K562 (cell line): ENCODE results near the gene KLK10. TPM values are rescaled to one million over a fixed set of nuclear protein-coding genes. Genes with fewer than 3 reads are reported as not detected.

Experiments
- ATAC-seq: fragments of 200-7000 bp; cut with Tn5 transposase; 3 replicates; pipeline ENCODE4 v1.9.1; 2020; ENCODE audit warnings: moderate library complexity
- BruUV-seq: library from RNA; stranded (reverse); fragments of 400-500 nt; replicated peaks from 2 replicates; lab custom pipeline; 2021; lab: Mats Ljungman, UMichigan
- CTCF ChIA-PET: fragments of 300-600 bp; formaldehyde crosslinking; extraction: SDS; loops from one replicate; lab custom pipeline; 2021; ENCODE audit warnings: low intra/inter-chr PET ratio; lab: Yijun Ruan, JAX
- POLR2A ChIA-PET: fragments of 300-600, 350-650 bp; sonication (Branson Sonifier 250); formaldehyde crosslinking; extraction: SDS; loops from one replicate; lab custom pipeline; 2021; ENCODE audit warnings: antibody characterized with exemption, inconsistent platforms; lab: Yijun Ruan, JAX
- DNase-seq, 4 experiments: peaks; one replicate each; pipeline versions ENCODE4 v3.0.0 to v3.0.0-alpha.2; 2011 to 2018; ENCODE audit warnings: low spot score in 3 of 4, mixed read lengths in 3 of 4; ENCODE audit errors: extremely low read depth in 1 of 4
- FAIRE-seq: peaks from 2 replicates; lab custom pipeline; 2011; peaks lifted over from hg19 to GRCh38; lab: Jason Lieb, UNC
- H2AFZ ChIP-seq: 2 replicates; pipeline ENCODE4 v1.6.0; 2011; ENCODE audit warnings: low read depth, low read length, control low read depth, inconsistent platforms
- H3K27ac ChIP-seq: fragments of 200-600 bp; 3 replicates; pipeline ENCODE4 v1.8.0; 2011; ENCODE audit warnings: low read depth, mild to moderate bottlenecking, control low read depth, inconsistent platforms, low read length, moderate library complexity, mixed read lengths; ENCODE audit errors: extremely low read depth
- H3K27me3 ChIP-seq, 2 experiments: fragments of 300-600 bp in 1 of 2; 2 replicates in 1 of 2; 3 replicates in 1 of 2; pipeline versions ENCODE4 v1.6.0 to v1.8.0; 2011; ENCODE audit warnings: inconsistent platforms in 2 of 2, low read length in 2 of 2, mild to moderate bottlenecking in 1 of 2, mixed read lengths in 1 of 2, moderate library complexity in 1 of 2; ENCODE audit not compliant: control insufficient read depth in 2 of 2, insufficient read depth in 2 of 2
- H3K36me3 ChIP-seq: fragments of 300-600 bp; 3 replicates; pipeline ENCODE4 v1.8.0; 2011; ENCODE audit warnings: mild to moderate bottlenecking, low read length, inconsistent platforms; ENCODE audit not compliant: control insufficient read depth, insufficient read depth
- H3K4me1 ChIP-seq, 2 experiments: fragments of 200-600 bp in 1 of 2; replicated peaks in 1 of 2; 2 replicates in 1 of 2; 3 replicates in 1 of 2; pipeline versions ENCODE4 v1.5.1 to v1.8.0; 2011; ENCODE audit warnings: inconsistent platforms in 2 of 2, low read length in 2 of 2, mild to moderate bottlenecking in 1 of 2, mixed read lengths in 1 of 2, moderate library complexity in 1 of 2; ENCODE audit not compliant: control insufficient read depth in 2 of 2, insufficient read depth in 2 of 2
- H3K4me2 ChIP-seq: 2 replicates; pipeline ENCODE4 v1.6.1; 2011; ENCODE audit warnings: low read length, control low read depth, inconsistent platforms, mixed read lengths; ENCODE audit not compliant: insufficient read depth
- H3K4me3 ChIP-seq: fragments of 200-600 bp; sonication (generic), shearing (Covaris generic); 2 replicates; pipeline ENCODE4 v1.5.1; 2016; ENCODE audit warnings: control low read depth, inconsistent platforms
- H3K79me2 ChIP-seq: fragments of 200-600 bp; 3 replicates; pipeline ENCODE4 v1.8.0; 2011; ENCODE audit warnings: low read length, inconsistent platforms; ENCODE audit not compliant: control insufficient read depth, insufficient read depth
- H3K9ac ChIP-seq, 2 experiments: 2 replicates each; pipeline versions ENCODE4 v1.6.0 to v1.6.1; 2011; ENCODE audit warnings: low read depth in 2 of 2, low read length in 2 of 2, control low read depth in 1 of 2, inconsistent platforms in 1 of 2, mild to moderate bottlenecking in 1 of 2, mixed read lengths in 1 of 2; ENCODE audit not compliant: insufficient read depth in 1 of 2
- H3K9me1 ChIP-seq: one replicate; pipeline ENCODE4 v1.6.0; 2011; ENCODE audit warnings: inconsistent platforms, mild to moderate bottlenecking, low read length, moderate library complexity; ENCODE audit not compliant: control insufficient read depth, insufficient read depth
- H3K9me3 ChIP-seq: replicated peaks from 2 replicates; pipeline ENCODE4 v1.5.1; 2011; ENCODE audit warnings: low read depth, low read length, inconsistent platforms; ENCODE audit not compliant: control insufficient read depth, insufficient read depth
- H4K20me1 ChIP-seq: replicated peaks from 2 replicates; pipeline ENCODE4 v1.6.1; 2011; ENCODE audit warnings: low read length, inconsistent platforms, mixed read lengths; ENCODE audit not compliant: control insufficient read depth, insufficient read depth
- KAT7 ChIP-seq: sonication (generic); formaldehyde crosslinking; IDR thresholded peaks from 2 replicates; pipeline ENCODE4 v1.8.0; 2022; ENCODE audit warnings: missing genetic modification reagents, mild to moderate bottlenecking, borderline replicate concordance
- KHSRP ChIP-seq: fragments of 450-650 bp; IDR thresholded peaks from 2 replicates; pipeline ENCODE4 v1.6.1; 2017
- NELFE ChIP-seq: IDR thresholded peaks from 2 replicates; pipeline ENCODE4 v1.6.1; 2011; ENCODE audit warnings: mild to moderate bottlenecking; ENCODE audit not compliant: insufficient read depth, insufficient read length
- RREB1 ChIP-seq: fragments of 250-450 bp; sonication (Bioruptor Pico); IDR thresholded peaks from 2 replicates; pipeline ENCODE4 v1.4.0; 2020
- ZNF395 ChIP-seq: fragments of 200-800 bp; sonication (Bioruptor generic); IDR thresholded peaks from 2 replicates; pipeline ENCODE4 v1.6.1; 2017; ENCODE audit warnings: missing genetic modification characterization, missing compliant biosample characterization
- ZNF77 ChIP-seq: fragments of 250-450 bp; sonication (Bioruptor Pico); IDR thresholded peaks from 2 replicates; pipeline ENCODE4 v1.5.0; 2020
- WGBS: fragments of 100-300 bp; shearing (Covaris generic); methylation state at CpG from one replicate; pipeline ENCODE4 v1.1.6; 2016; ENCODE audit warnings: low coverage, mixed read lengths; ENCODE audit not compliant: insufficient coverage; ENCODE audit errors: missing lambda C conversion rate; 5-methylcytosine and 5-hydroxymethylcytosine counted together
- in situ Hi-C: fragments of 300-500 bp; cut with MboI; formaldehyde crosslinking; loops from 4 replicates; pipeline ENCODE4 v1.15.0; 2018; ENCODE audit warnings: inconsistent platforms, mixed read lengths
- intact Hi-C: fragments of 100-400 bp; cut with micrococcal nuclease; formaldehyde crosslinking; loops from 2 replicates; pipeline ENCODE4 v1.14.2; 2022
- polyA plus RNA-seq, 8 experiments: library from polyadenylated mRNA; depleted of rRNA in 4 of 8; stranded (reverse) in 5 of 8; unstranded in 3 of 8; fragments of >200 nt; fragmentation: Nextera tagmentation in 2 of 8; fragmentation: Illumina TruSeq in 1 of 8; extraction: Ambion mirVana in 2 of 8; extraction: Trizol in 1 of 8; gene quantifications; 2 replicates each; pipeline versions ENCODE4 v1.2.1 to v1.2.3, GENCODE V29; 2011 to 2014; ENCODE audit warnings: inconsistent platforms in 1 of 8, missing spikeins in 1 of 8
- total RNA-seq, 7 experiments: library from RNA; depleted of rRNA in 6 of 7; stranded (reverse); fragments of >200 nt in 6 of 7; fragmentation: Illumina TruSeq in 2 of 7; extraction: Trizol in 2 of 7; gene quantifications; 2 replicates each; pipeline versions ENCODE4 v1.2.1 to v1.2.3, GENCODE V29; 2011 to 2021; ENCODE audit warnings: low replicate concordance in 1 of 7

Gene KLK10
- total and polyA plus RNA-seq, 9 of the 15 experiments (the other 6 are each of a cell fraction or from before 2014, with no cell fraction given), result 0.11 TPM; not detected in 8

- H3K27ac ChIP-seq, result no peak overlapping the region
- H3K9ac ChIP-seq, result no peak overlapping the region
- intact Hi-C loops, result no loop called here
- no peaks in the 10 kb centered on the region for H3K79me2 ChIP-seq
- no peak overlapping the region for H3K4me2 ChIP-seq
- TF ChIP-seq KHSRP, result no peak
- TF ChIP-seq RREB1, result no peak
- TF ChIP-seq KAT7 (CRISPR knock-in tag), result no peak
- no peak for TF ChIP-seq ZNF77
- no peak for TF ChIP-seq ZNF395
- TF ChIP-seq NELFE, result no peak
- TF ChIP-seq, all 486 proteins: peak for 0
- ATAC-seq (no peak), DNase-seq (no peak), FAIRE-seq (no peak)
- Histone ChIP-seq H4K20me1 (0 out of 2 replicates have a peak, but pooled peaks cover 8% of the 10 kb centered on the region), H3K36me3 (no peaks in the 10 kb centered on the region), H3K9me3 (no peaks in the 10 kb centered on the region), H3K9me1 (peaks cover 2% of the 10 kb centered on the region), H2AFZ (no peak overlapping the region), H3K4me3 (no peak overlapping the region), H3K4me1 (peaks cover 0 to 14% of the 10 kb centered on the region in 2 experiments; a peak in 2 of 5 replicates), H3K27me3 (peaks cover 24 to 71% of the 10 kb centered on the region in 2 experiments)
- CTCF ChIA-PET, result no interaction called here
- 7% methylated on average over 12 of the region's 14 CpGs for WGBS
- BruUV-seq, result no TSS peak
- POLR2A ChIA-PET, result no interaction called here
- in situ Hi-C loops, result no loop called here
Measured at GRCh38 chr19:51027126-51027806, 7.8 kb upstream of the KLK10 start.
